SK-N-SH (cell line): ENCODE data around the gene PROX1. TPM values are rescaled to one million over a fixed set of nuclear protein-coding genes. Genes with fewer than 3 reads are reported as not detected.

ENCODE experiments used
- CTCF ChIA-PET: fragments of 300-600, 350-600 bp; formaldehyde crosslinking; extraction: SDS; loops from one replicate; lab custom pipeline; 2021; lab: Yijun Ruan, JAX
- POLR2A ChIA-PET: fragments of 350-600 bp; sonication (Branson Sonifier 250); formaldehyde crosslinking; extraction: SDS; loops from one replicate; lab custom pipeline; 2020; ENCODE audit warnings: antibody characterized with exemption, inconsistent platforms; lab: Yijun Ruan, JAX
- DNase-seq: peaks from one replicate; pipeline ENCODE4 v3.0.0; 2012
- H2AFZ ChIP-seq: fragments of 200-600 bp; sonication (generic); 2 replicates; pipeline ENCODE4 v1.8.1; 2016; ENCODE audit warnings: antibody characterized with exemption, mild to moderate bottlenecking, low read depth
- H3F3A ChIP-seq: fragments of 200-600 bp; sonication (generic); replicated peaks from 2 replicates; pipeline ENCODE3; 2016; ENCODE audit warnings: antibody characterized with exemption, mild to moderate bottlenecking; ENCODE audit not compliant: insufficient read depth
- H3K27ac ChIP-seq, 2 experiments: fragments of 200-500 bp in 1 of 2; fragments of 200-600 bp in 1 of 2; sonication (Bioruptor generic) in 1 of 2; sonication (generic), shearing (Covaris generic) in 1 of 2; 2 replicates each; pipeline versions ENCODE4 v1.5.1 to v1.6.1; 2014 to 2016; ENCODE audit warnings: low read depth in 2 of 2, inconsistent platforms in 1 of 2, low read length in 1 of 2, mild to moderate bottlenecking in 1 of 2, mixed read lengths in 1 of 2
- H3K27me3 ChIP-seq: fragments of 200-600 bp; sonication (generic), shearing (Covaris generic); 2 replicates; pipeline ENCODE4 v1.6.1; 2016; ENCODE audit warnings: mixed run types; ENCODE audit not compliant: insufficient read depth
- H3K36me3 ChIP-seq, 2 experiments: fragments of 200-500 bp in 1 of 2; fragments of 200-600 bp in 1 of 2; sonication (Bioruptor generic) in 1 of 2; sonication (generic) in 1 of 2; replicated peaks in 1 of 2; 2 replicates each; pipeline versions ENCODE3 to v1.5.1; 2014 to 2016; ENCODE audit warnings: low read length in 1 of 2, mild to moderate bottlenecking in 1 of 2; ENCODE audit not compliant: insufficient read depth in 2 of 2, control insufficient read depth in 1 of 2
- H3K4me1 ChIP-seq, 2 experiments: fragments of 200-500 bp in 1 of 2; fragments of 200-600 bp in 1 of 2; sonication (Bioruptor generic) in 1 of 2; sonication (generic), shearing (Covaris generic) in 1 of 2; 2 replicates each; pipeline versions ENCODE4 v1.5.1 to v1.6.1; 2014 to 2016; ENCODE audit warnings: low read depth in 1 of 2, low read length in 1 of 2, mixed run types in 1 of 2; ENCODE audit not compliant: insufficient read depth in 2 of 2, control insufficient read depth in 1 of 2
- H3K4me2 ChIP-seq: fragments of 200-600 bp; sonication (generic), shearing (Covaris generic); 2 replicates; pipeline ENCODE4 v1.6.1; 2017; ENCODE audit warnings: mixed run types
- H3K4me3 ChIP-seq, 2 experiments: fragments of 200-500 bp in 1 of 2; fragments of 200-600 bp in 1 of 2; sonication (Bioruptor generic) in 1 of 2; sonication (generic), shearing (Covaris generic) in 1 of 2; 2 replicates each; pipeline versions ENCODE4 v1.5.1 to v1.8.1; 2014 to 2016; ENCODE audit warnings: low read depth in 2 of 2, inconsistent platforms in 1 of 2, low read length in 1 of 2, mild to moderate bottlenecking in 1 of 2, mixed read lengths in 1 of 2, moderate library complexity in 1 of 2
- H3K79me2 ChIP-seq: fragments of 200-600 bp; sonication (generic); 2 replicates; pipeline ENCODE4 v1.8.1; 2017; ENCODE audit warnings: mild to moderate bottlenecking; ENCODE audit not compliant: insufficient read depth
- H3K9ac ChIP-seq: fragments of 200-600 bp; sonication (generic); 2 replicates; pipeline ENCODE4 v1.6.1; 2017; ENCODE audit warnings: mixed run types
- H3K9me2 ChIP-seq: fragments of 200-600 bp; sonication (generic); 2 replicates; pipeline ENCODE4 v1.6.1; 2017; ENCODE audit warnings: mixed run types
- H3K9me3 ChIP-seq: fragments of 200-600 bp; sonication (generic); 2 replicates; pipeline ENCODE4 v1.6.1; 2017; ENCODE audit warnings: mixed run types, mild to moderate bottlenecking, moderate library complexity
- H4K20me1 ChIP-seq: fragments of 200-600 bp; sonication (generic); 2 replicates; pipeline ENCODE4 v1.6.1; 2017; ENCODE audit warnings: mild to moderate bottlenecking, mixed run types; ENCODE audit not compliant: insufficient read depth
- CHD2 ChIP-seq: fragments of 150-350 bp; IDR thresholded peaks from 2 replicates; pipeline ENCODE4 v1.6.1; 2018; ENCODE audit warnings: low read length; ENCODE audit not compliant: partially characterized antibody
- ELF1 ChIP-seq: IDR thresholded peaks from 2 replicates; pipeline ENCODE4 v1.4.0; 2012
- EZH2phosphoT487 ChIP-seq: fragments of 200-600 bp; sonication (generic); IDR thresholded peaks from 2 replicates; pipeline ENCODE4 v1.6.1; 2017; ENCODE audit warnings: low read depth, mixed run types, mild to moderate bottlenecking, antibody characterized with exemption, moderate library complexity, borderline replicate concordance
- FOSL2 ChIP-seq: IDR thresholded peaks from 2 replicates; pipeline ENCODE4 v1.4.0; 2012; ENCODE audit warnings: low read depth, mild to moderate bottlenecking, moderate library complexity, borderline replicate concordance
- GABPA ChIP-seq: IDR thresholded peaks from 2 replicates; pipeline ENCODE4 v1.4.0; 2012; ENCODE audit warnings: low read depth, mild to moderate bottlenecking
- GATA2 ChIP-seq: sonication (generic); formaldehyde crosslinking; IDR thresholded peaks from 2 replicates; pipeline ENCODE4 v1.5.0; 2020; ENCODE audit warnings: mild to moderate bottlenecking, missing genetic modification reagents
- JUND ChIP-seq: IDR thresholded peaks from 2 replicates; pipeline ENCODE4 v1.4.0; 2012
- MEF2A ChIP-seq: IDR thresholded peaks from 2 replicates; pipeline ENCODE4 v1.4.0; 2012; ENCODE audit warnings: low read depth, borderline replicate concordance
- MXI1 ChIP-seq: IDR thresholded peaks from 2 replicates; pipeline ENCODE4 v1.6.1; 2012; ENCODE audit warnings: mild to moderate bottlenecking, low read depth, low read length, improper control_type of control experiment
- NFIC ChIP-seq: IDR thresholded peaks from 2 replicates; pipeline ENCODE4 v1.4.0; 2012; ENCODE audit warnings: borderline replicate concordance
- NRF1 ChIP-seq: IDR thresholded peaks from 2 replicates; pipeline ENCODE4 v1.6.1; 2012; ENCODE audit warnings: low read depth, mild to moderate bottlenecking, low read length
- POLR2AphosphoS5 ChIP-seq: IDR thresholded peaks from 2 replicates; pipeline ENCODE4 v1.6.1; 2012; ENCODE audit warnings: low read depth, low read length
- RFX5 ChIP-seq: IDR thresholded peaks from 2 replicates; pipeline ENCODE4 v1.6.1; 2012; ENCODE audit warnings: mild to moderate bottlenecking, improper control_type of control experiment, low read length
- SMC3 ChIP-seq: IDR thresholded peaks from 2 replicates; pipeline ENCODE4 v1.6.1; 2012; ENCODE audit warnings: low read depth, low read length, improper control_type of control experiment
- TAF1 ChIP-seq: IDR thresholded peaks from 2 replicates; pipeline ENCODE4 v1.6.1; 2012; ENCODE audit warnings: low read depth, mild to moderate bottlenecking, low read length, moderate library complexity, borderline replicate concordance
- TEAD4 ChIP-seq: IDR thresholded peaks from 2 replicates; pipeline ENCODE4 v1.4.0; 2012; ENCODE audit warnings: mild to moderate bottlenecking, borderline replicate concordance; ENCODE audit not compliant: insufficient read depth
- WGBS: methylation state at CpG from one replicate; pipeline ENCODE4 v1.1.6; 2017; ENCODE audit warnings: low lambda C conversion rate; 5-methylcytosine and 5-hydroxymethylcytosine counted together
- polyA plus RNA-seq, 3 experiments: library from polyadenylated mRNA; depleted of rRNA; stranded (reverse); fragments of >200 nt; gene quantifications; 2 replicates each; pipeline ENCODE4 v1.2.3, GENCODE V29; 2012
- TF ChIP-seq, protein P1 (sequence below): IDR thresholded peaks from 2 replicates; pipeline ENCODE4 v1.6.1; 2012; ENCODE audit warnings: mild to moderate bottlenecking, low read depth, low read length, moderate library complexity
- TF ChIP-seq, protein P2 (sequence below): fragments of 150-350 bp; IDR thresholded peaks from 2 replicates; pipeline ENCODE4 v1.6.1; 2016; ENCODE audit warnings: mild to moderate bottlenecking, low read depth, low read length

The PROX1 gene
- polyA plus RNA-seq, 1 of the 3 experiments (the other 2 are of a cell fraction): 0.25 TPM

DNA sequence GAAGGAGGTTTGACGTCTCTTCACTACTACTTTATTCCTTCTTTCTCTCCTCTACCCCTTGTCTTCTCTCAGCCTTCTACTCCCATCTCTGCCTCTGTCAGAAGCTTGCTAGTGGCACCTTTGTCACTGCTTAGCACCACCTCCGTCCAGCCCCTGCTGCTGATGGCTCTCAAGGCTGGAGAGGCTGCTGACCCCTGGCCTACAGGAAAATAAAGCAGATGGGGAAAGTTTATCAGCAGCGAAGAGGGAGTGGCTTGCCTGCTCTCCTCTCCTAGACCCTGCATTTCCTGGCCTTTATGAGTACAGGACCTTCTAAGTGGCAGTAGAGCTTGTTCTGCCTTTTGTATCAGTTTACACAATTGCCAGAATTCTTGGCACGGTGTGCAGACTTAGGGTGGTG is 27.0 kb downstream of the PROX1 start:
- Histone ChIP-seq H3K36me3 (peaks cover 0 to 15% of the 10 kb centered on the region in 2 experiments), H3K4me3 (no peak overlapping the region), H3K9ac (no peak overlapping the region), H3K9me3 (no peaks in the 10 kb centered on the region), H3K79me2 (no peaks in the 10 kb centered on the region), H2AFZ (no peak overlapping the region), H4K20me1 (no peaks in the 10 kb centered on the region), H3K4me2 (no peak overlapping the region), H3K27ac (peak overlapping the region in 1 of 2 experiments; percentile 11; a peak in 2 of 4 replicates), H3K4me1 (peaks cover 0 to 50% of the 10 kb centered on the region in 2 experiments; a peak in 2 of 4 replicates), H3K27me3 (no peaks in the 10 kb centered on the region), H3K9me2 (no peaks in the 10 kb centered on the region), H3F3A (no peaks in the 10 kb centered on the region)
- CTCF ChIA-PET: interaction anchor here (1.8 to 2.0 kb wide), 2 partner anchors 11 to 109 kb away, joined by 5 to 8 read pairs; no protein-coding TSS in a partner anchor
- DNase-seq: no peak
- WGBS: 50% methylated on average over 4 of the region's 4 CpGs
- no peak for TF ChIP-seq GATA2
- TF ChIP-seq JUND: no peak
- TF ChIP-seq FOSL2: no peak
- no peak for TF ChIP-seq CHD2
- TF ChIP-seq TEAD4: no peak
- no peak for TF ChIP-seq RFX5
- TF ChIP-seq, protein P1, sequence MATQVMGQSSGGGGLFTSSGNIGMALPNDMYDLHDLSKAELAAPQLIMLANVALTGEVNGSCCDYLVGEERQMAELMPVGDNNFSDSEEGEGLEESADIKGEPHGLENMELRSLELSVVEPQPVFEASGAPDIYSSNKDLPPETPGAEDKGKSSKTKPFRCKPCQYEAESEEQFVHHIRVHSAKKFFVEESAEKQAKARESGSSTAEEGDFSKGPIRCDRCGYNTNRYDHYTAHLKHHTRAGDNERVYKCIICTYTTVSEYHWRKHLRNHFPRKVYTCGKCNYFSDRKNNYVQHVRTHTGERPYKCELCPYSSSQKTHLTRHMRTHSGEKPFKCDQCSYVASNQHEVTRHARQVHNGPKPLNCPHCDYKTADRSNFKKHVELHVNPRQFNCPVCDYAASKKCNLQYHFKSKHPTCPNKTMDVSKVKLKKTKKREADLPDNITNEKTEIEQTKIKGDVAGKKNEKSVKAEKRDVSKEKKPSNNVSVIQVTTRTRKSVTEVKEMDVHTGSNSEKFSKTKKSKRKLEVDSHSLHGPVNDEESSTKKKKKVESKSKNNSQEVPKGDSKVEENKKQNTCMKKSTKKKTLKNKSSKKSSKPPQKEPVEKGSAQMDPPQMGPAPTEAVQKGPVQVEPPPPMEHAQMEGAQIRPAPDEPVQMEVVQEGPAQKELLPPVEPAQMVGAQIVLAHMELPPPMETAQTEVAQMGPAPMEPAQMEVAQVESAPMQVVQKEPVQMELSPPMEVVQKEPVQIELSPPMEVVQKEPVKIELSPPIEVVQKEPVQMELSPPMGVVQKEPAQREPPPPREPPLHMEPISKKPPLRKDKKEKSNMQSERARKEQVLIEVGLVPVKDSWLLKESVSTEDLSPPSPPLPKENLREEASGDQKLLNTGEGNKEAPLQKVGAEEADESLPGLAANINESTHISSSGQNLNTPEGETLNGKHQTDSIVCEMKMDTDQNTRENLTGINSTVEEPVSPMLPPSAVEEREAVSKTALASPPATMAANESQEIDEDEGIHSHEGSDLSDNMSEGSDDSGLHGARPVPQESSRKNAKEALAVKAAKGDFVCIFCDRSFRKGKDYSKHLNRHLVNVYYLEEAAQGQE: no peak
- TF ChIP-seq ELF1: no peak
- no peak for TF ChIP-seq NFIC
- TF ChIP-seq MEF2A: no peak
- no peak for TF ChIP-seq GABPA
- TF ChIP-seq MXI1: no peak
- TF ChIP-seq EZH2phosphoT487: no peak
- no peak for TF ChIP-seq NRF1
- no peak for TF ChIP-seq TAF1
- TF ChIP-seq, protein P2, sequence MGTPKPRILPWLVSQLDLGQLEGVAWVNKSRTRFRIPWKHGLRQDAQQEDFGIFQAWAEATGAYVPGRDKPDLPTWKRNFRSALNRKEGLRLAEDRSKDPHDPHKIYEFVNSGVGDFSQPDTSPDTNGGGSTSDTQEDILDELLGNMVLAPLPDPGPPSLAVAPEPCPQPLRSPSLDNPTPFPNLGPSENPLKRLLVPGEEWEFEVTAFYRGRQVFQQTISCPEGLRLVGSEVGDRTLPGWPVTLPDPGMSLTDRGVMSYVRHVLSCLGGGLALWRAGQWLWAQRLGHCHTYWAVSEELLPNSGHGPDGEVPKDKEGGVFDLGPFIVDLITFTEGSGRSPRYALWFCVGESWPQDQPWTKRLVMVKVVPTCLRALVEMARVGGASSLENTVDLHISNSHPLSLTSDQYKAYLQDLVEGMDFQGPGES: no peak
- TF ChIP-seq SMC3: no peak
- no peak for TF ChIP-seq POLR2AphosphoS5
- POLR2A ChIA-PET: no interaction called here
